ENCODE data around the gene OR1F1.

- TF ChIP-seq POLR2AphosphoS5 (IDR thresholded peaks at IDR 0.05; ENCODE audit: low read depth, low read length) (no peak), CTCF (IDR thresholded peaks at IDR 0.05) (no peak), SIN3A (IDR thresholded peaks at IDR 0.05; ENCODE audit: borderline replicate concordance, insufficient read depth, low read depth, low read length) (no peak)
Measured at GRCh38 chr16:3235856-3236669, 48.1 kb downstream of the OR1F1 start.

All from Panc1 (cell line).